H1 (cell line): ENCODE results near the gene SHROOM2. TPM values are rescaled to one million over a fixed set of nuclear protein-coding genes. Genes with fewer than 3 reads are reported as not detected.

ENCODE experiments used
- BCL11A ChIP-seq, 2 experiments: IDR thresholded peaks; one replicate each; pipeline ENCODE4 v1.6.1; 2011; ENCODE audit warnings: low read depth in 2 of 2, low read length in 2 of 2, mild to moderate bottlenecking in 2 of 2
- CTBP2 ChIP-seq: IDR thresholded peaks from 2 replicates; pipeline ENCODE4 v1.7.0; 2011; ENCODE audit warnings: borderline replicate concordance, mild to moderate bottlenecking, moderate library complexity, mixed read lengths, low read length; ENCODE audit not compliant: insufficient read depth, insufficient read length
- POLR2AphosphoS5 ChIP-seq: IDR thresholded peaks from 2 replicates; pipeline ENCODE4 v1.6.1; 2011; ENCODE audit warnings: low read depth, low read length
- POU5F1 ChIP-seq: IDR thresholded peaks from 2 replicates; pipeline ENCODE4 v1.6.1; 2011; ENCODE audit warnings: low read depth, mild to moderate bottlenecking, low read length, moderate library complexity
- RAD21 ChIP-seq, 2 experiments: IDR thresholded peaks in 1 of 2; conservative IDR thresholded peaks in 1 of 2; 2 replicates each; pipeline ENCODE4 v1.6.1; 2011; ENCODE audit warnings: low read depth in 2 of 2, low read length in 2 of 2, improper control_type of control experiment in 1 of 2, inconsistent platforms in 1 of 2, mild to moderate bottlenecking in 1 of 2, moderate library complexity in 1 of 2
- RBBP5 ChIP-seq: IDR thresholded peaks from 2 replicates; pipeline ENCODE4 v1.7.1; 2012; ENCODE audit warnings: low read depth, mild to moderate bottlenecking, inconsistent platforms, low read length, moderate library complexity, borderline replicate concordance
- SAP30 ChIP-seq: fragments of 300-600 bp; sonication (generic); IDR thresholded peaks from 2 replicates; pipeline ENCODE4 v1.7.1; 2012; ENCODE audit warnings: low read length, moderate library complexity, mild to moderate bottlenecking, inconsistent platforms; ENCODE audit not compliant: insufficient read depth, insufficient replicate concordance
- SIRT6 ChIP-seq: IDR thresholded peaks from one replicate; pipeline ENCODE4 v1.7.1; 2012; ENCODE audit warnings: low read length, inconsistent platforms
- SRF ChIP-seq: IDR thresholded peaks from 2 replicates; pipeline ENCODE4 v1.6.1; 2011; ENCODE audit warnings: mild to moderate bottlenecking, low read depth, low read length, moderate library complexity
- TAF1 ChIP-seq: IDR thresholded peaks from 2 replicates; pipeline ENCODE4 v1.6.1; 2011; ENCODE audit warnings: mild to moderate bottlenecking, low read depth, low read length
- polyA plus RNA-seq, 7 experiments: library from polyadenylated mRNA; depleted of rRNA in 3 of 7; stranded (reverse) in 5 of 7; unstranded in 2 of 7; fragments of >200 nt in 5 of 7; fragments of 200-250 nt in 2 of 7; gene quantifications; 1 replicate in 5 of 7; 2 replicates in 1 of 7; 4 replicates in 1 of 7; pipeline versions ENCODE4 v1.2.1 to v1.2.3, GENCODE V29; 2011 to 2013; ENCODE audit warnings: missing spikeins in 2 of 7, mixed read lengths in 2 of 7
- total RNA-seq: library from RNA; stranded (reverse); fragmentation: NEBNext Ultra II Directional; extraction: Animal tissue kit (Norgen Biotek cat#: 25700); gene quantifications from 2 replicates; pipeline ENCODE4 v1.2.1, GENCODE V29; 2021
- TF ChIP-seq, protein P1 (sequence below): fragments of 300-600 bp; sonication (generic); IDR thresholded peaks from 2 replicates; pipeline ENCODE4 v1.7.1; 2012; ENCODE audit warnings: low read length, moderate library complexity, mild to moderate bottlenecking, inconsistent platforms; ENCODE audit not compliant: insufficient replicate concordance

Gene SHROOM2
- total and polyA plus RNA-seq, 2 of the 8 experiments (the other 6 are each of a cell fraction or from before 2014, with no cell fraction given), result 3.4 to 14.2 TPM

- TF ChIP-seq, protein P1, sequence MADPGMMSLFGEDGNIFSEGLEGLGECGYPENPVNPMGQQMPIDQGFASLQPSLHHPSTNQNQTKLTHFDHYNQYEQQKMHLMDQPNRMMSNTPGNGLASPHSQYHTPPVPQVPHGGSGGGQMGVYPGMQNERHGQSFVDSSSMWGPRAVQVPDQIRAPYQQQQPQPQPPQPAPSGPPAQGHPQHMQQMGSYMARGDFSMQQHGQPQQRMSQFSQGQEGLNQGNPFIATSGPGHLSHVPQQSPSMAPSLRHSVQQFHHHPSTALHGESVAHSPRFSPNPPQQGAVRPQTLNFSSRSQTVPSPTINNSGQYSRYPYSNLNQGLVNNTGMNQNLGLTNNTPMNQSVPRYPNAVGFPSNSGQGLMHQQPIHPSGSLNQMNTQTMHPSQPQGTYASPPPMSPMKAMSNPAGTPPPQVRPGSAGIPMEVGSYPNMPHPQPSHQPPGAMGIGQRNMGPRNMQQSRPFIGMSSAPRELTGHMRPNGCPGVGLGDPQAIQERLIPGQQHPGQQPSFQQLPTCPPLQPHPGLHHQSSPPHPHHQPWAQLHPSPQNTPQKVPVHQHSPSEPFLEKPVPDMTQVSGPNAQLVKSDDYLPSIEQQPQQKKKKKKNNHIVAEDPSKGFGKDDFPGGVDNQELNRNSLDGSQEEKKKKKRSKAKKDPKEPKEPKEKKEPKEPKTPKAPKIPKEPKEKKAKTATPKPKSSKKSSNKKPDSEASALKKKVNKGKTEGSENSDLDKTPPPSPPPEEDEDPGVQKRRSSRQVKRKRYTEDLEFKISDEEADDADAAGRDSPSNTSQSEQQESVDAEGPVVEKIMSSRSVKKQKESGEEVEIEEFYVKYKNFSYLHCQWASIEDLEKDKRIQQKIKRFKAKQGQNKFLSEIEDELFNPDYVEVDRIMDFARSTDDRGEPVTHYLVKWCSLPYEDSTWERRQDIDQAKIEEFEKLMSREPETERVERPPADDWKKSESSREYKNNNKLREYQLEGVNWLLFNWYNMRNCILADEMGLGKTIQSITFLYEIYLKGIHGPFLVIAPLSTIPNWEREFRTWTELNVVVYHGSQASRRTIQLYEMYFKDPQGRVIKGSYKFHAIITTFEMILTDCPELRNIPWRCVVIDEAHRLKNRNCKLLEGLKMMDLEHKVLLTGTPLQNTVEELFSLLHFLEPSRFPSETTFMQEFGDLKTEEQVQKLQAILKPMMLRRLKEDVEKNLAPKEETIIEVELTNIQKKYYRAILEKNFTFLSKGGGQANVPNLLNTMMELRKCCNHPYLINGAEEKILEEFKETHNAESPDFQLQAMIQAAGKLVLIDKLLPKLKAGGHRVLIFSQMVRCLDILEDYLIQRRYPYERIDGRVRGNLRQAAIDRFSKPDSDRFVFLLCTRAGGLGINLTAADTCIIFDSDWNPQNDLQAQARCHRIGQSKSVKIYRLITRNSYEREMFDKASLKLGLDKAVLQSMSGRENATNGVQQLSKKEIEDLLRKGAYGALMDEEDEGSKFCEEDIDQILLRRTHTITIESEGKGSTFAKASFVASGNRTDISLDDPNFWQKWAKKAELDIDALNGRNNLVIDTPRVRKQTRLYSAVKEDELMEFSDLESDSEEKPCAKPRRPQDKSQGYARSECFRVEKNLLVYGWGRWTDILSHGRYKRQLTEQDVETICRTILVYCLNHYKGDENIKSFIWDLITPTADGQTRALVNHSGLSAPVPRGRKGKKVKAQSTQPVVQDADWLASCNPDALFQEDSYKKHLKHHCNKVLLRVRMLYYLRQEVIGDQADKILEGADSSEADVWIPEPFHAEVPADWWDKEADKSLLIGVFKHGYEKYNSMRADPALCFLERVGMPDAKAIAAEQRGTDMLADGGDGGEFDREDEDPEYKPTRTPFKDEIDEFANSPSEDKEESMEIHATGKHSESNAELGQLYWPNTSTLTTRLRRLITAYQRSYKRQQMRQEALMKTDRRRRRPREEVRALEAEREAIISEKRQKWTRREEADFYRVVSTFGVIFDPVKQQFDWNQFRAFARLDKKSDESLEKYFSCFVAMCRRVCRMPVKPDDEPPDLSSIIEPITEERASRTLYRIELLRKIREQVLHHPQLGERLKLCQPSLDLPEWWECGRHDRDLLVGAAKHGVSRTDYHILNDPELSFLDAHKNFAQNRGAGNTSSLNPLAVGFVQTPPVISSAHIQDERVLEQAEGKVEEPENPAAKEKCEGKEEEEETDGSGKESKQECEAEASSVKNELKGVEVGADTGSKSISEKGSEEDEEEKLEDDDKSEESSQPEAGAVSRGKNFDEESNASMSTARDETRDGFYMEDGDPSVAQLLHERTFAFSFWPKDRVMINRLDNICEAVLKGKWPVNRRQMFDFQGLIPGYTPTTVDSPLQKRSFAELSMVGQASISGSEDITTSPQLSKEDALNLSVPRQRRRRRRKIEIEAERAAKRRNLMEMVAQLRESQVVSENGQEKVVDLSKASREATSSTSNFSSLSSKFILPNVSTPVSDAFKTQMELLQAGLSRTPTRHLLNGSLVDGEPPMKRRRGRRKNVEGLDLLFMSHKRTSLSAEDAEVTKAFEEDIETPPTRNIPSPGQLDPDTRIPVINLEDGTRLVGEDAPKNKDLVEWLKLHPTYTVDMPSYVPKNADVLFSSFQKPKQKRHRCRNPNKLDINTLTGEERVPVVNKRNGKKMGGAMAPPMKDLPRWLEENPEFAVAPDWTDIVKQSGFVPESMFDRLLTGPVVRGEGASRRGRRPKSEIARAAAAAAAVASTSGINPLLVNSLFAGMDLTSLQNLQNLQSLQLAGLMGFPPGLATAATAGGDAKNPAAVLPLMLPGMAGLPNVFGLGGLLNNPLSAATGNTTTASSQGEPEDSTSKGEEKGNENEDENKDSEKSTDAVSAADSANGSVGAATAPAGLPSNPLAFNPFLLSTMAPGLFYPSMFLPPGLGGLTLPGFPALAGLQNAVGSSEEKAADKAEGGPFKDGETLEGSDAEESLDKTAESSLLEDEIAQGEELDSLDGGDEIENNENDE, result no peak
- no peak for TF ChIP-seq POLR2AphosphoS5
- no peak for TF ChIP-seq SIRT6
- TF ChIP-seq TAF1, result no peak
- TF ChIP-seq BCL11A (IDR thresholded peaks at IDR 0.05; ENCODE audit: low read depth in 2 of 2, low read length in 2 of 2), result no peak
- no peak for TF ChIP-seq SAP30
- no peak for TF ChIP-seq RBBP5
- TF ChIP-seq RAD21 (IDR thresholded peaks at IDR 0.05 in 1 of 2, conservative IDR thresholded peaks at IDR 0.05 in 1 of 2; ENCODE audit: low read depth in 2 of 2, low read length in 2 of 2), result no peak
- TF ChIP-seq SRF, result no peak
- TF ChIP-seq POU5F1, result no peak
- no peak for TF ChIP-seq CTBP2
Observed at GRCh38 chrX:9749146-9749692, 37.0 kb upstream of the SHROOM2 start (continued).
